BE2C (cell line): ENCODE results near the gene CANX. TPM values are rescaled to one million over a fixed set of nuclear protein-coding genes. Genes with fewer than 3 reads are reported as not detected.
"Not testable (repeated sequence)": the region's sequence is repeated elsewhere in the genome, so short reads cannot be mapped to it uniquely, and the experiment has no call there.

ENCODE experiments used
- DNase-seq: peaks from one replicate; pipeline ENCODE4 v3.0.0-alpha.2; 2020
- H3K27me3 ChIP-seq: fragments of 250-450 bp; sonication (Bioruptor Pico); 2 replicates; pipeline ENCODE4 v1.5.1; 2020; ENCODE audit warnings: mild to moderate bottlenecking
- H3K36me3 ChIP-seq: fragments of 250-450 bp; sonication (Bioruptor Pico); 2 replicates; pipeline ENCODE4 v1.5.1; 2020; ENCODE audit warnings: mild to moderate bottlenecking
- H3K4me1 ChIP-seq: fragments of 250-450 bp; sonication (Bioruptor Pico); 2 replicates; pipeline ENCODE4 v1.5.1; 2020
- H3K4me3 ChIP-seq: 2 replicates; pipeline ENCODE4 v1.5.1; 2011; ENCODE audit warnings: low read depth, low read length
- H3K9me3 ChIP-seq: fragments of 250-450 bp; sonication (Bioruptor Pico); 2 replicates; pipeline ENCODE4 v1.5.1; 2020
- polyA plus RNA-seq: library from polyadenylated mRNA; unstranded; fragments of >200 nt; gene quantifications from one replicate; pipeline ENCODE4 v1.2.1, GENCODE V29; 2012; ENCODE audit warnings: low read depth, missing spikeins; ENCODE audit not compliant: insufficient read length, insufficient read depth
- TF ChIP-seq, protein P1 (sequence below): IDR thresholded peaks from 2 replicates; pipeline ENCODE4 v1.5.1; 2012; ENCODE audit warnings: mild to moderate bottlenecking, low read depth, low read length

The CANX gene, protein sequence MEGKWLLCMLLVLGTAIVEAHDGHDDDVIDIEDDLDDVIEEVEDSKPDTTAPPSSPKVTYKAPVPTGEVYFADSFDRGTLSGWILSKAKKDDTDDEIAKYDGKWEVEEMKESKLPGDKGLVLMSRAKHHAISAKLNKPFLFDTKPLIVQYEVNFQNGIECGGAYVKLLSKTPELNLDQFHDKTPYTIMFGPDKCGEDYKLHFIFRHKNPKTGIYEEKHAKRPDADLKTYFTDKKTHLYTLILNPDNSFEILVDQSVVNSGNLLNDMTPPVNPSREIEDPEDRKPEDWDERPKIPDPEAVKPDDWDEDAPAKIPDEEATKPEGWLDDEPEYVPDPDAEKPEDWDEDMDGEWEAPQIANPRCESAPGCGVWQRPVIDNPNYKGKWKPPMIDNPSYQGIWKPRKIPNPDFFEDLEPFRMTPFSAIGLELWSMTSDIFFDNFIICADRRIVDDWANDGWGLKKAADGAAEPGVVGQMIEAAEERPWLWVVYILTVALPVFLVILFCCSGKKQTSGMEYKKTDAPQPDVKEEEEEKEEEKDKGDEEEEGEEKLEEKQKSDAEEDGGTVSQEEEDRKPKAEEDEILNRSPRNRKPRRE
- 525 TPM for polyA plus RNA-seq

DNA sequence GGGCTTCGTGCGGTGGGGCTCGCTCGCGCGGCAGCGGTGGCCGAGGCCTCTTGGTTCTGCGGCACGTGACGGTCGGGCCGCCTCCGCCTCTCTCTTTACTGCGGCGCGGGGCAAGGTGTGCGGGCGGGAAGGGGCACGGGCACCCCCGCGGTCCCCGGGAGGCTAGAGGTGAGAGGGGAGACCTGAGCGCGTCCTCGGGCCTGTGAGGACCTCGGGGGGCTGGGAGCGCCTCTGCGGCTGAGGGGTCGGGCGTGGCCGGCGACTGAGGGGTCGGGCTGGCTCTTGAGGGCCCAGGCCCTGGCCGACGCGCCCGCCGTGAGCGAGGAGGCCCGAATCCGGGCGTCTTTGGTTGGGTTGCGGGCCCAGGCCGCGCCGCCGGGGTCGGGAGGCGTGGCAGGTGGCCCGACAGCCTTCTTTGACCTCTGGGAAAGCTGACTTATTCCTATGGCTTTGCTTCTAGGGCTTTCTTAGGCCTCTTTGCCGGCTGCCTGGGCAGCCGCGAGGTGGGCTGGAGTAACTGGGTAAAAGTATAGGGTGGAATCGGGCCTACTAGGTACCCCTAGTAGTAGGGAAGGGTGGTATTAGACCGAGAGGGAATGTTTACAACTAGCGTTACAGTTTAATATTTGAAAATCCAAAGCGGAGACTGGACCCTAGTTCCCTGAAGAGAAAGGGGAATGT lies at the start of gene CANX:
Gene CANX, plus strand, starts transcription at position 33 of the 681 bp plus-strand sequence. CDS start 6,715 bp downstream, outside the sequence.
- Histone ChIP-seq H3K36me3 (peaks cover 25% of the 10 kb centered on the region), H3K4me1 (no peaks in the 10 kb centered on the region; the same call in 1 of the 2 replicates), H3K4me3 (peak within 1 kb of the TSS; percentile 87), H3K27me3 (no peaks in the 10 kb centered on the region), H3K9me3 (no peaks in the 10 kb centered on the region)
- TF ChIP-seq, protein P1, sequence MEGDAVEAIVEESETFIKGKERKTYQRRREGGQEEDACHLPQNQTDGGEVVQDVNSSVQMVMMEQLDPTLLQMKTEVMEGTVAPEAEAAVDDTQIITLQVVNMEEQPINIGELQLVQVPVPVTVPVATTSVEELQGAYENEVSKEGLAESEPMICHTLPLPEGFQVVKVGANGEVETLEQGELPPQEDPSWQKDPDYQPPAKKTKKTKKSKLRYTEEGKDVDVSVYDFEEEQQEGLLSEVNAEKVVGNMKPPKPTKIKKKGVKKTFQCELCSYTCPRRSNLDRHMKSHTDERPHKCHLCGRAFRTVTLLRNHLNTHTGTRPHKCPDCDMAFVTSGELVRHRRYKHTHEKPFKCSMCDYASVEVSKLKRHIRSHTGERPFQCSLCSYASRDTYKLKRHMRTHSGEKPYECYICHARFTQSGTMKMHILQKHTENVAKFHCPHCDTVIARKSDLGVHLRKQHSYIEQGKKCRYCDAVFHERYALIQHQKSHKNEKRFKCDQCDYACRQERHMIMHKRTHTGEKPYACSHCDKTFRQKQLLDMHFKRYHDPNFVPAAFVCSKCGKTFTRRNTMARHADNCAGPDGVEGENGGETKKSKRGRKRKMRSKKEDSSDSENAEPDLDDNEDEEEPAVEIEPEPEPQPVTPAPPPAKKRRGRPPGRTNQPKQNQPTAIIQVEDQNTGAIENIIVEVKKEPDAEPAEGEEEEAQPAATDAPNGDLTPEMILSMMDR = no peak
- no peak for DNase-seq

DNA sequence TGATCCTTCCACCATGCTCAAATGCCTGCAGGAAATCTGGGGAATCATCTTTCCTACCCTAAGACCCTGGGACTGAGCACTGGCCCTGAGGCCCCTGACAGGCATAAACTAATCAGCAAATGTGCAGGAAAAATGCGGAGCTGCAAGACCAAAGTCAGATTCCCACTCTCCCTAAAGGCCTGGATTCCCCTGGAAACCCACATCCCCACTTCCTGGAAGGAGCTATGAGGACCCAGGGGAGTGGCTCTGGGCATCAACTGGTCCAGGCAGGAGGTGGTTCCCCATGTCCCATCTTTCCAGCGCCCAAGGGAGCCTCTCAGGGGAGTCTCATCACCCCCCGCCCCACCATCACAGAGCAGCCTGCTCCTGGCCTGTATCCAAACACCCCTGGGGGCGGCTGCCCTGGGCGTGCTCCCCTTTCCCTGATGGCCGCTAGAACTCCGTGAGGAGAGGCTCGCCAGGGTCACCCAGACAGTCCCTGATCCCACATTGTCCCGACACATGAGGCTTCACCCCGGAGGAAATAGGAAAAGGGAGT lies 49.5 kb upstream of the CANX start:
- not testable (repeated sequence) for H3K4me3 ChIP-seq, H3K36me3 ChIP-seq, H3K27me3 ChIP-seq, H3K4me1 ChIP-seq, H3K9me3 ChIP-seq, DNase-seq

DNA sequence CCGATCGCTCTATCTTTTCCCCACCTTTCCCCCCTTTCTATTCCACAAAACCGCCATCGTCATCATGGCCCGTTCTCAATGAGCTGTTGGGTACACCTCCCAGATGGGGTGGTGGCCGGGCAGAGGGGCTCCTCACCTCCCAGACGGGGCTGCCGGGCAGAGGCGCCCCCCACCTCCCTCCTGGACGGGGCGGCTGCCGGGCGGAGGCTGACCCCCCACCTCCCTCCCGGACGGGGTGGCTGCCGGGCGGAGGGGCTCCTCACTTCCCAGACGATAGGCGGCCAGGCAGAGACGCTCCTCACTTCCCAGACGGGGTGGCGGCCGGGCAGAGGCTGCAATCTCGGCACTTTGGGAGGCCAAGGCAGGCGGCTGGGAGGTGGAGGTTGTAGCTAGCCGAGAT lies 48.5 kb upstream of the CANX start:
- not testable (repeated sequence) for H3K4me1 ChIP-seq, DNase-seq

DNA sequence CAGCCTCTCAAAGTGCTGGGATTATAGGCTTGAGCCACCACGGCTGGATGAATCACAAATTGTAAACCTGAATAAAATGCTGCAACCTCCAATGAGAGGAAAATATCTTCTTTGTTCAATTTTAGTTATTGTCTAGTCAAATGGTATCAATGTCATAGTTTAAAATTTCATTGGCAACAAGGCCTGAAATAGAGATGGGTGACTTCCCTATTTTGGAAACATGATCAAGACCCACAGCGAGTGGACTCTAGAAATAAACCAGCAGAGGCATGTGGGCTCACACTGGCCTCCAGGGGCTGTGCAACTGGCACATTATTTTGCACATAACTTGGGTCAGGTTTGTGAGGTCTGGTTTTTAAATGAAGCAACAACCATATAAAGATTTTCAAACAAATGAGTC lies 45.6 kb upstream of the CANX start:
- not testable (repeated sequence) for H3K27me3 ChIP-seq, H3K4me3 ChIP-seq, H3K9me3 ChIP-seq, H3K36me3 ChIP-seq, H3K4me1 ChIP-seq, DNase-seq

More for the DNA sequence above, 48.5 kb upstream of the CANX start:
- not testable (repeated sequence) for H3K9me3 ChIP-seq, H3K36me3 ChIP-seq, H3K4me3 ChIP-seq, H3K27me3 ChIP-seq

DNA sequence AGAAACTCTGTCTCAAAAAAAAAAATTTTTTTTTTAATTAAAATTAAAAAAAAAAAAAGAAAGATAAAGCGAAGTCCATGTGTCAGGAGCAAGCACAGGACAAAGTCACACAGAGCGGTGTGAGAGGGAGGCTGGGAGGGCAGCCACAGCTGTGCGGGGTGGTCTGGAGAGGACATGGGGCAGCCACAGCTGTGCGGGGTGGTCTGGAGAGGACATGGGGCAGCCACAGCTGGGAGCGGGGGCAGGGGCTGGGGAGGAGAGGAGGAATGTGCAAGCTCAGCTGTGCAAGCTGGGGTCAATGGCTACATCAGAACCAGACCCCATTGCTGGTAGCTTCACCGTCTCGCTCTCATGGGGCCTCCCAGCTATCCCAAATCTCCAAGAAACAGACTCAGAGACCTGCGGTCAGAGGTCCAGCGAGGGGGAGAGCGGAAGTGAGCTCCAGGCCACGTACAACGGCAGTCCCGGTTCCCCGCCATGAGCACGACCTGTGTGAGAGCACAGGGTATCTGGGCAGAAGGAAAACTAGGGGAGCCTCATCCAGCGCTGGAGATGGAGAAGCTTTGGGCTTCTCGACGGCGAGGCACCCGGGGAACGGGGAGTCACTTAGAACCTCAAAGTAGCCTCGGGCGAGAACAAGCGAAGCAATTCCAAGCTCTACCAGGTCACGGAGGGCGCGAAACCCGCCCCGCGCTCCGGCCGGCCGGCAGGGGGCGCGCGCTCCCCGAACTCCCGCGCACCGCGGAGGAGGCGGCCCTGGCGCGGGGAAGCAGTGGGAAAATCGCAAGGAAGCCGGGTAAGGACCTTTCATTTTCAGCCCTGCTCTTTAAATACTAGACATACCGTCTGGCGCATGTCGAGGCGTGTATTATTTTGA lies 41.2 kb upstream of the CANX start:
- H3K4me3 ChIP-seq = peak overlapping the region; percentile 26; the same call in 1 of the 2 replicates
- not testable (repeated sequence) for H3K36me3 ChIP-seq, H3K4me1 ChIP-seq, H3K9me3 ChIP-seq, DNase-seq, H3K27me3 ChIP-seq

DNA sequence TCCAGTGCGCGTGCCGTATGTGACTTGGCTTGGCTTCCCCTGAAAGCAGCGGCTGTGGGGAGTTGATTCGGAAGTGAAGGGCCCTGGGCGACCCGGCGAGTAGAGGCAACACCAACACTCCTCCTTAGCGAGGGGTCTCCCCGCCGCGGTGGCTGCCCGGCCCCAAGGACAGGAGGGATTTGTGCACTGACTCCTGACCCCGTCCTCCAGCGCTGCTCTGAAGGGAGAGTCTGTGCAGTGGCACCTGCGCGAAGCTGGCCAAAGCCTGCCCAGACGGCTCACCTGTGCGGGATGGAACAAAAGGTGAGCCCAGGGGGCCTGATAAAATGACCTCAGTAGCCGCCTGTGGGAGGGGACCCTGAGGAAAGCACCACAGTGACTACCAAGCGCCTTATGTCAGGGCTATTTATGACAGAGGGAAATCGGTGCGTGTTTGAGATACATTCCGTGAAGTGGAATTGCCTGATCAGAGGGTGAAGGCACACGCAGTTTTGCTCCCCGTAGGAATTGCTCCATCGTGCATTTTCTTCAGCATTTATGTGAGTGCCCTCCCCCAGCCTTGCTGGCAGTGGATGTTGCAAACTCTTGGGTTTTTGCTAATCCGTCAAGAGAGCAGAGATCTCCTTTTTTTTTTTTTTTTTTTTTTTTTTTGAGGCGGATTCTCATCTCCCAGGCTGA lies 40.4 kb upstream of the CANX start:
- not testable (repeated sequence) for H3K4me1 ChIP-seq, DNase-seq, H3K36me3 ChIP-seq, H3K27me3 ChIP-seq, H3K9me3 ChIP-seq
- H3K4me3 ChIP-seq = peak overlapping the region; percentile 41

DNA sequence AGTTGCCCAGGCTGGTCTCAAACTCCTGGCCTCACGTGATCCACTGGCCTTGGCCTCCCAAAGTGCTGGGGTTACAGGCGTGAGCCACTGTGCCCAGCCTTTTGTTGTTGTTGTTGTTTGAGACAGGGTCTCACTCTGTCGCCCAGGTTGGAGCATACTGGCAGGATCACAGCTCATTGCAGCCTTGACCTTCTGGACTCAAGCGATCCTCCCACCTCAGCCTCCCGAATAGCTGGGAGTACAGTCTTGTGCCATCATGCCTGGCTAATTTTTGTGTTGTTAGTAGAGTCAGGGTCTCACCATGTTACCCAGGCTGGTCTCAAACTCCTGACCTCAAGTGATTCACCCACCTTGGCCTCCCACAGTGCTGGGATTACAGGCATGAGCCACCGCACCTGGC lies 37.1 kb upstream of the CANX start:
- DNase-seq, H3K4me1 ChIP-seq, H3K9me3 ChIP-seq, H3K4me3 ChIP-seq, H3K36me3 ChIP-seq, H3K27me3 ChIP-seq: not testable (repeated sequence)

DNA sequence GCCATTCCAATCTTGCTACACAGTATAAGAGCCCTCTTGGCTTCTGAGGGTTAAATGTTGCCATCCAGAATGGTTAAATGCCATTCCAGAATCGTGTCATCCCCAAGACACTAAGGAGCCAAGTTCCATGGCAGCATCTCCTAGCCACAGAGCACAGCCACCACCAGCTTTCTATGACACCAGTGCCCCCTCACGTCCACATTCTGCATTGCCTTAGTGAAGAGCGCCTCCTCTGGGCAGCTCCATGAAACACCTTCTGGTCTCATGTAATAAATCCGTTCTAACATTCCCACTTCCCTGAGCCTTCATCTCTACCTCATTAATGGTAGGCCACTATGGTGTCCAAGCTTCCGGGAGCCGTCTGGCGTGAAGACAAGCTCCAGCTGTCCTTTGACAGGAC lies 30.4 kb upstream of the CANX start:
- TF ChIP-seq, protein P1 = peak; percentile 100
- no peaks in the 10 kb centered on the region for H3K9me3 ChIP-seq
- DNase-seq = peak; percentile 68

More for the DNA sequence above, 30.4 kb upstream of the CANX start:
- no peak overlapping the region for H3K4me3 ChIP-seq
- no peaks in the 10 kb centered on the region for H3K4me1 ChIP-seq
- no peaks in the 10 kb centered on the region for H3K36me3 ChIP-seq
- no peaks in the 10 kb centered on the region for H3K27me3 ChIP-seq
